ENCODE data around the gene PLCL2.

The PLCL2 gene

DNA sequence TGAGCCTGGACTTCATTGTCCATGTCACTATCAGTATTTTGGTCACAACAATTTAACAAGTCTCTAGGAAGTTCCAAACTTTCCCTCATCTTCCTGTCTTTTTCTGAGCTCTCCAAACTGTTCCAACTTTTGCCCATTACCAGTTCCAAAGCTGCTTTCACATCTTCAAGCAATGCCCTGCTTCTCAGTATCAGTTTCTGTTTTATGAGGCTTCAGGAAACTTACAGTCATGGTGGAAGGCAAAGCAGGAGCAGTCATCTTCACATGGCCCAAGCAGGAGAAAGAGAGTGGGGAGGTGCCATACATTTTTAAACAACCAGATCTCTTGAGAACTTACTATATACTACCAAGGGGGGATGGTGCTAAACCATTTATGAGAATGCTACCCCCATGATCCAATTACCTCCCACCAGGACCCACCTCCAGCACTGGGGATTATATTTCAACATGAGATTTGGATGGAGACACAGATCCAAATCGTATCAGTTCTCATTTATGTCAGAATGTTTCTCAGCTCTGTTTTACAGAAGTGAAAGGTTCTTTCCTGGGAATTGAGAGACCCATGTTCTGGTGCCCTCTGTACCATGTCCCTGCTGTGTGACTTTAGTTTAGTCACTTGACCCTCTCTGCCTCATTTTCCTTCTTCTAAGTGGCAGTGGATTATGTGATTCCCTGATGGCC is 169.7 kb downstream of the PLCL2 start:
- DNase-seq = no peak

- DNase-seq = no peak
Observed at GRCh38 chr3:17054982-17055343, 170.2 kb downstream of the PLCL2 start.

- no peak for DNase-seq
Observed at GRCh38 chr3:17055374-17056276, 170.9 kb downstream of the PLCL2 start.

GRCh38 chr3:17057321-17057720 is 172.6 kb downstream of the PLCL2 start:
- peak; percentile 6 for DNase-seq

- no peak for DNase-seq
Observed at GRCh38 chr3:17059989-17060550, 175.3 kb downstream of the PLCL2 start.

DNA sequence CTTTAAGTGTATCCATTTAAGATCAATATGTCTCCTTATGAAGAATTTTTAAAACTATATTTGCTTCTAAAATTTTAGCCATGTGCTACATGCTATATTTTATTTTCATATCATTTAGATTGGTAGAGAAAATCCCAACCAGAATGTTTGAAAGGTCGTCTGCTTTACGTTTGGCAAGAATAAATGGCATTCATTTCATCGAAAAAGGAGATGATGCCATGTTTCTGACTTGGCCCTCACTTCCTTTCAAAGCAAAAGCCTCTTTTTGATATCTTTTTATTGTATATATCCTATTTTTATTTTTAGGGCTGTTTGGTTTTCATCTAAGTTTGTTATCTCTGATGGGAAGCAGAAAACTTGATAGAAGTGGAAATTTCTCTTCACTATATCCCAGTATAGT is 176.2 kb downstream of the PLCL2 start:
- DNase-seq = no peak

GRCh38 chr3:17062736-17063135 is 178.0 kb downstream of the PLCL2 start:
- DNase-seq = no peak

- DNase-seq = no peak
Observed at GRCh38 chr3:17063596-17063995, 178.8 kb downstream of the PLCL2 start.

DNA sequence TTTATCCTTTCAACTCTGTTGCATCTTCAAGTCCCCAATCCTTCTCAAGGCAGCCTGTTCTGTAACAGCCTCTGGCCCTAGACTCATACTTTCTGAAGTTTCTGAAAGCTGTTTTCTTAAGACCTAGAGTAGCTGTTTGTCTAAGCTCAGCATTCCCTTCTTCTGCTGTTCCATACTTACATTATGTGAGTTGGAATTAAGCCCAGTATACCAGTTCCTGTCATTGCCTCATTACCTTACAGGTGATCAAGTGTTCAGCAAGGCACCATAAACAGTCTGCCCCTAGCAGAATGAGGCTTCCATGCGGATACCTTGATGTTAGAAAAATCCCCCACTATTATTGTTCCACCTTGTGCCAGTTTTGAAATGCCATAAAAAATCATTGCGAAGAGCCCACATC is 180.6 kb downstream of the PLCL2 start:
- DNase-seq = peak; percentile 34

GRCh38 chr3:17065881-17066280 is 181.1 kb downstream of the PLCL2 start:
- DNase-seq = no peak

DNA sequence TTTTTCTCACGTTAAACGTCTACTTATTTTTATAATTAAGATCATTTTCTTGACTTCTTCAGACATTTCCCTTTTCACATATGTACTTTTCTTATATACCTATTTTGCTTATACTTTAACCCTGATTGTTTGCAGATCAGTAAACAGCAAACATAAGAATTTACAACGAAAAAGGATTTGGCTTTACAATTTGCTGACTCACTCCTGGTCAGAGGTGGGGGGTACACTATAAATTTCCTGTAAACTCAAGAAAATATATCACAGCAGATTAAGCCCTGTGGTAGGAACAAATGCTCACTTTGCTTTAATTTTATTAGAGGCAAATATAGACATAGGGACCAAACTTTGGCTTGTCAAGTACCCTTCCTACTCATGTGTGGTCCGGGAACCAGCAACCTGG is 185.0 kb downstream of the PLCL2 start:
- no peak for DNase-seq

DNA sequence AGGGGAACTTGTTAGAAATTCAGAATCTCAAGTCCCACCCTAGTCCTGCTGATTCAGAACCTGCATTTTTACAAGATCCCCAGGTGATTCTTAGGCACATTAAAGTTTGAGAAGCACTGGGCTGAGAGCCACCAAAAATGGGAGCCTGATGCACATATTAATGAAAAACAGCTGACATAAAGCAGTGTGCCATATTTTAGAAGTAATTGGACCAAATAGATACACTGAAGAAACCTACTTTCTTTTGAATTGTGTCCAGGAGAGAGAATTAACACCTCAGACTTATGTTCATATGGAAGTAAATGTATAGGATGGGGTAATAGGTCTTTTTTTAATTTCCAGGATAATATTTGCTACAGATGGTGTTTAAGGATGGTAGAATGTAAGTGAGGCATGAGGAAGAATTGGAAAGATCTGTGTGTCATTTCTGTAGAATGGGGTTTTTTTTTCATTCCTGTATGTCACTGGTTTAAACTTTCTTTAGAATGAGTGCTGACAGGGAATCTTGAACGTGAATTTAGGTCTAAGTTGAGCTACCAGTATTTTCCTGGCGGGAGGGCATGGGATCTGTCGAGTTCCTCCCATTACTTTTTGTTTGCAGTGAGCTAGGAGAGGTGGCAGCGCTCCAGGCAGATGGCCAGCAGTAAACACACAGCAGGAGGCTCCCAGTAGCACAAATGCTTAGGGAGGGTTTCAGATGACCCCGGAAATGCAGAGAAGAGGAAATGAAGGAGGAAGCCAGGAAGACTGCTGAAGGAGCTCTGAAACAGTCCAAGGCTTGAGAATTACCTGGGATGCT is 185.6 kb downstream of the PLCL2 start:
- peak; percentile 88 for DNase-seq

- no peak for DNase-seq
Observed at GRCh38 chr3:17074559-17074958, 189.8 kb downstream of the PLCL2 start.

- no peak for DNase-seq
Observed at GRCh38 chr3:17075358-17075757, 190.6 kb downstream of the PLCL2 start.

- DNase-seq = no peak
Observed at GRCh38 chr3:17075907-17076306, 191.2 kb downstream of the PLCL2 start.

DNA sequence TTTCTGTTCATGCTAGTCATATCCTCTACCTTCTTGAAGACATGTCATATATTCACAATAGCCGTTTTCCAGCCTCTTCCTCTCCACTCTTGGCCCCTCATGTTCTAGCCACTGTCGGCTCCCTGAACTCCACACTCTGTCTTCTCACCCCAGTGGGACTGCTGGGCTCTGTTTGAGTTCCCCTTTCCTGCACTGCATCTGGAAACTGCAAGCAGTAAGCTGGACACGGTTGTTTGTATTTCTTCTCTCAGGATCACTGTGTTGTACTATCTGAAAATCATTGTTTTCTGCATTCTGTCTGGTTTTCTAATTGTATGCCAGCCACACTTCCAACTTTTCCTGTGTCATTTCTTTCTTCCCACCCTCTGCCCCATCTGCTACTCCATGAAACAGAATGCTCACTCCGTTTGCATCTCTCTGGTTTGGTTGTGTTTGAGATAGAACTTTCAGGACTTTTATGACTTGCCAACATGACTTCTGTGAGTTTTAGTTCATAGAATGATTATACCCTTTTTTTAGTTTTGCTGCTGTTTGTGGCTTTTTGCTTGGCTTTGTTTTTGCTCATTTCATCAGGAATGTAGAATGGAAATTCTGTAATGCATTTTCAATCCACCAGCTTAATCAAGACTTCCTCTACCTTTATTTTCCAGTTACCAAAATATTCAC is 192.3 kb downstream of the PLCL2 start:
- no peak for DNase-seq

- no peak for DNase-seq
Observed at GRCh38 chr3:17077606-17078005, 192.9 kb downstream of the PLCL2 start.

GRCh38 chr3:17078926-17079465 is 194.2 kb downstream of the PLCL2 start:
- DNase-seq = peak; percentile 33

- DNase-seq = no peak
Observed at GRCh38 chr3:17079933-17080332, 195.2 kb downstream of the PLCL2 start.

GRCh38 chr3:17081520-17081919 is 196.8 kb downstream of the PLCL2 start:
- DNase-seq = no peak

- DNase-seq = no peak
Observed at GRCh38 chr3:17087509-17087908, 202.8 kb downstream of the PLCL2 start.

DNA sequence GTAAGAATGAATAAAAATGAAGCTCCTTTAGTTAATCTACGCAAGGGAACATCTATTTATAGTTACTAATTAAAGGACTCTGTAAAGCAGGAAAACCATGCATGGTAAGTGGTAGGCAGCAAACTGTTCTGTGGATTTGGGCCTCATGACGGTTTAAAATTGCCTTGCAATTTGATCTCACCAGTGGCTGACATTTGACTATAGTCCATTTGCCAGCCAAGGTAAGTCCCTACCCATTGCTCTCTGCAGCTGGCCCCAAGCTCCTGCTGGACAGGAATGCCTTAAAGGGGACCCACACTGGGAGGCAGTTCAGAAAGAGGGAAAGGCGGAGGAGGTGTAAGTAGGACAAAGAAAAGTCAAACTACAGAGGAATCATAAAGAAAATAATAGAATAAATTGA is 203.3 kb downstream of the PLCL2 start:
- no peak for DNase-seq

Data from NCI-H1092 treated with DMSO at 0.1 percent for 48 hours (cell line).